Ovary (tissue), 9 donors: Measurements from ENCODE around the gene CLIC5. TPM values are rescaled to one million over a fixed set of nuclear protein-coding genes. Genes with fewer than 3 reads are reported as not detected.

Experiments used
- DNase-seq, 5 donors: peaks; one replicate each; pipeline ENCODE4 v3.0.0-alpha.2; 2019 to 2020
- H3K27ac ChIP-seq, 2 donors: fragments of 200-600 bp; one replicate each; pipeline versions ENCODE4 v1.5.1 to v1.8.0; 2019 to 2022
- H3K27me3 ChIP-seq: fragments of 200-600 bp; one replicate; pipeline ENCODE4 v1.8.0; 2022
- H3K36me3 ChIP-seq: fragments of 200-600 bp; sonication (generic); one replicate; pipeline ENCODE4 v1.5.1; 2019
- H3K4me1 ChIP-seq: one replicate; pipeline ENCODE4 v1.8.1; 2013; ENCODE audit warnings: mild to moderate bottlenecking, moderate library complexity; ENCODE audit not compliant: insufficient read depth
- H3K4me3 ChIP-seq: fragments of 200-600 bp; sonication (generic); one replicate; pipeline ENCODE4 v1.5.1; 2017
- H3K9me3 ChIP-seq, 2 donors: fragments of 200-600 bp in 1 of 2; sonication (generic) in 1 of 2; one replicate each; pipeline versions ENCODE4 v1.5.1 to v1.8.1; 2013 to 2019; ENCODE audit warnings: mild to moderate bottlenecking in 1 of 2, moderate library complexity in 1 of 2
- CTCF ChIP-seq, 3 donors: fragments of 450-650 bp in 2 of 3; fragments of 200-600 bp in 1 of 3; IDR thresholded peaks; one replicate each; pipeline versions ENCODE4 v1.5.1 to v1.8.0; 2016 to 2022; ENCODE audit warnings: antibody characterized with exemption in 3 of 3, mild to moderate bottlenecking in 1 of 3
- EP300 ChIP-seq: sonication (generic); formaldehyde crosslinking; IDR thresholded peaks from one replicate; pipeline ENCODE4 v1.6.1; 2017; ENCODE audit warnings: antibody characterized with exemption
- POLR2A ChIP-seq: fragments of 450-650 bp; IDR thresholded peaks from one replicate; pipeline ENCODE4 v1.6.1; 2017; ENCODE audit warnings: antibody characterized with exemption, mild to moderate bottlenecking, moderate library complexity
- WGBS, 3 donors: extraction: QIAGEN DNeasy Blood & Tissue Kit in 1 of 3; methylation state at CpG; one replicate each; pipeline versions ENCODE4 v1.1.5 to v1.1.7; 2013 to 2017; 5-methylcytosine and 5-hydroxymethylcytosine counted together
- intact Hi-C, 4 donors: fragments of 100-400 bp; cut with DNase I; formaldehyde crosslinking; loops; one replicate each; pipeline versions ENCODE4 v1.11.0 to v1.15.1; 2022 to 2023
- polyA plus RNA-seq, 2 donors: library from polyadenylated mRNA; stranded (reverse); fragments of 200-250 nt in 1 of 2; fragments of 350-450 nt in 1 of 2; fragmentation: Illumina TruSeq in 1 of 2; extraction: RNeasy Lipid Tissue Mini Kit (QIAGEN cat#74804) in 1 of 2; gene quantifications; one replicate each; pipeline ENCODE4 v1.2.3, GENCODE V29; 2013 to 2014
- total RNA-seq, 7 donors: library from RNA; depleted of rRNA in 2 of 7; stranded (reverse); fragments of >200 nt in 2 of 7; fragmentation: NEBNext Ultra II Directional in 3 of 7; extraction: Animal tissue kit (Norgen Biotek cat#: 25700) in 3 of 7; gene quantifications; one replicate each; pipeline versions ENCODE4 v1.1.0 to v1.2.4, GENCODE V29; 2016 to 2023
- donor health status: DM: no; HTN: no; CAD: no; lungs with moderate emphysema.
- donor health status: DM: no; HTN: no; CAD: no.
- donor health status: Bipolar disorder and iron deficiency.
- donor health status: DM: yes; HTN: yes; CAD: no.
- donor health status: DM: no; HTN: no; CAD: no.
- donor health status: DM: yes; HTN: yes; CAD: no.

Gene CLIC5
- total and polyA plus RNA-seq, 9 donors: 0.27 to 42.3 (median 2.0) TPM

- TF ChIP-seq POLR2A (no peak), EP300 (no peak), CTCF (IDR thresholded peaks at IDR 0.05) (no peak)
- no peaks in the 10 kb centered on the region for H3K9me3 ChIP-seq
- H3K27me3 ChIP-seq: no peaks in the 10 kb centered on the region
- no peaks in the 10 kb centered on the region for H3K36me3 ChIP-seq
- H3K4me3 ChIP-seq: no peak overlapping the region
- DNase-seq: no peak
- intact Hi-C loops: no loop called here
- no peak overlapping the region for H3K27ac ChIP-seq
- H3K4me1 ChIP-seq: no peaks in the 10 kb centered on the region
- 75 to 80% (median 77%) methylated on average over 5 of the region's 5 CpGs for WGBS, 3 donors
Measured at GRCh38 chr6:46054516-46054915, 38.9 kb upstream of the CLIC5 start.

GRCh38 chr6:46053039-46053933, 37.6 kb upstream of the CLIC5 start:
- no peaks in the 10 kb centered on the region for H3K36me3 ChIP-seq
- intact Hi-C loops: no loop called here
- 69 to 76% (median 73%) methylated on average over 9 of the region's 9 CpGs for WGBS, 3 donors
- no peak overlapping the region for H3K4me3 ChIP-seq
- TF ChIP-seq POLR2A: no peak
- TF ChIP-seq EP300: no peak
- no peaks in the 10 kb centered on the region for H3K9me3 ChIP-seq
- H3K4me1 ChIP-seq: no peaks in the 10 kb centered on the region
- H3K27ac ChIP-seq: no peak overlapping the region
- DNase-seq: no peak
- no peaks in the 10 kb centered on the region for H3K27me3 ChIP-seq

GRCh38 chr6:46052479-46052878, 36.8 kb upstream of the CLIC5 start:
- TF ChIP-seq EP300: no peak
- no peak for TF ChIP-seq CTCF (IDR thresholded peaks at IDR 0.05)
- TF ChIP-seq POLR2A: no peak
- 81 to 88% (median 88%) methylated on average over 1 of the region's 1 CpG for WGBS, 3 donors
- intact Hi-C loops: no loop called here

GRCh38 chr6:46051962-46052361, 36.3 kb upstream of the CLIC5 start:
- Histone ChIP-seq H3K4me1 (no peaks in the 10 kb centered on the region), H3K9me3 (no peaks in the 10 kb centered on the region), H3K27ac (no peak overlapping the region), H3K27me3 (no peaks in the 10 kb centered on the region), H3K36me3 (no peaks in the 10 kb centered on the region), H3K4me3 (no peak overlapping the region)
- intact Hi-C loops: no loop called here
- TF ChIP-seq CTCF (IDR thresholded peaks at IDR 0.05) (no peak), POLR2A (no peak), EP300 (no peak)
- DNase-seq: no peak

More at GRCh38 chr6:46052479-46052878, 36.8 kb upstream of the CLIC5 start:
- Histone ChIP-seq H3K4me1 (no peaks in the 10 kb centered on the region), H3K27ac (no peak overlapping the region), H3K36me3 (no peaks in the 10 kb centered on the region), H3K4me3 (no peak overlapping the region), H3K27me3 (no peaks in the 10 kb centered on the region), H3K9me3 (no peaks in the 10 kb centered on the region)
- DNase-seq: no peak

- Histone ChIP-seq H3K36me3 (no peaks in the 10 kb centered on the region), H3K27me3 (no peaks in the 10 kb centered on the region), H3K27ac (no peak overlapping the region), H3K4me3 (no peak overlapping the region), H3K9me3 (no peaks in the 10 kb centered on the region), H3K4me1 (no peaks in the 10 kb centered on the region)
- intact Hi-C loops: no loop called here
- TF ChIP-seq POLR2A (no peak), CTCF (IDR thresholded peaks at IDR 0.05) (no peak), EP300 (no peak)
- DNase-seq: no peak
Measured at GRCh38 chr6:46050845-46051405, 35.3 kb upstream of the CLIC5 start.
